Stimulated activated CD4-positive, alpha-beta T cell treated with anti-CD3 and anti-CD28 coated beads, Interleukin-2, amount 100 ng/mL, for 48 hours (primary cell): ENCODE measurements around the gene CENPU.
A peak's percentile ranks its signal among the peaks of the same experiment; 100 is the strongest.

Experiments used
- DNase-seq, 2 donors: peaks; one replicate each; pipeline ENCODE4 v3.0.0-alpha.2; 2020

The CENPU gene

GRCh38 chr4:184705692-184706091, 28.2 kb downstream of the CENPU start:
- no peak for DNase-seq

- no peak for DNase-seq
Observed at GRCh38 chr4:184702114-184702513, 31.8 kb downstream of the CENPU start.

GRCh38 chr4:184699941-184700340, 34.0 kb downstream of the CENPU start:
- DNase-seq: no peak

- no peak for DNase-seq
Observed at GRCh38 chr4:184697956-184698355, 35.9 kb downstream of the CENPU start.

GRCh38 chr4:184695178-184695896, 38.6 kb downstream of the CENPU start:
- DNase-seq: no peak

GRCh38 chr4:184694412-184694956, 39.4 kb downstream of the CENPU start:
- no peak for DNase-seq

GRCh38 chr4:184693056-184693455, 40.8 kb downstream of the CENPU start:
- no peak for DNase-seq

GRCh38 chr4:184689681-184690080, 44.2 kb downstream of the CENPU start:
- DNase-seq: no peak

- DNase-seq: peak in 1 of 2 donors; percentile 30
Observed at GRCh38 chr4:184688447-184688846, 45.4 kb downstream of the CENPU start.

- no peak for DNase-seq
Observed at GRCh38 chr4:184688005-184688404, 45.9 kb downstream of the CENPU start.

GRCh38 chr4:184684491-184685189, 49.3 kb downstream of the CENPU start:
- DNase-seq: no peak

- no peak for DNase-seq
Observed at GRCh38 chr4:184681916-184682315, 52.0 kb downstream of the CENPU start.

GRCh38 chr4:184680698-184681097, 53.2 kb downstream of the CENPU start:
- no peak for DNase-seq

GRCh38 chr4:184675821-184676492, 57.9 kb downstream of the CENPU start:
- no peak for DNase-seq

GRCh38 chr4:184675018-184675417, 58.9 kb downstream of the CENPU start:
- no peak for DNase-seq

GRCh38 chr4:184674011-184674410, 59.9 kb downstream of the CENPU start:
- no peak for DNase-seq

- no peak for DNase-seq
Observed at GRCh38 chr4:184672741-184673140, 61.2 kb downstream of the CENPU start.

GRCh38 chr4:184671101-184671500, 62.8 kb downstream of the CENPU start:
- DNase-seq: no peak

- no peak for DNase-seq
Observed at GRCh38 chr4:184669251-184669650, 64.6 kb downstream of the CENPU start.

- DNase-seq: no peak
Observed at GRCh38 chr4:184668511-184669114, 65.3 kb downstream of the CENPU start.

GRCh38 chr4:184668096-184668495, 65.8 kb downstream of the CENPU start:
- no peak for DNase-seq

GRCh38 chr4:184666670-184667069, 67.2 kb downstream of the CENPU start:
- DNase-seq: no peak
